Activated naive CD8-positive, alpha-beta T cell (primary cell): ENCODE results near the gene EIF4B.

Experiments used
- H3K27ac Mint-ChIP-seq: one replicate; pipeline ENCODE4 v1.8.0; 2021; ENCODE audit warnings: mixed read lengths
- H3K27me3 Mint-ChIP-seq: one replicate; pipeline ENCODE4 v1.8.0; 2021; ENCODE audit warnings: mixed read lengths
- H3K36me3 Mint-ChIP-seq: one replicate; pipeline ENCODE4 v1.8.0; 2021; ENCODE audit warnings: mixed read lengths
- H3K4me1 Mint-ChIP-seq: one replicate; pipeline ENCODE4 v1.8.0; 2021; ENCODE audit warnings: low read depth, mixed read lengths
- H3K4me3 Mint-ChIP-seq: one replicate; pipeline ENCODE4 v1.8.0; 2021; ENCODE audit warnings: mild to moderate bottlenecking, mixed read lengths
- H3K9me3 Mint-ChIP-seq: one replicate; pipeline ENCODE4 v1.8.0; 2021; ENCODE audit warnings: low read depth, mixed read lengths

Gene EIF4B

GRCh38 chr12:53056296-53056695 is 50.0 kb downstream of the EIF4B start:
- H3K27ac Mint-ChIP-seq: no peak overlapping the region
- no peaks in the 10 kb centered on the region for H3K36me3 Mint-ChIP-seq
- peak overlapping the region; percentile 3 for H3K4me3 Mint-ChIP-seq
- peaks cover 7% of the 10 kb centered on the region for H3K4me1 Mint-ChIP-seq
- H3K9me3 Mint-ChIP-seq: no peaks in the 10 kb centered on the region
- H3K27me3 Mint-ChIP-seq: no peaks in the 10 kb centered on the region

- Mint-ChIP-seq H3K4me3 (no peak overlapping the region), H3K36me3 (no peaks in the 10 kb centered on the region), H3K9me3 (no peaks in the 10 kb centered on the region), H3K4me1 (peaks cover 7% of the 10 kb centered on the region), H3K27me3 (no peaks in the 10 kb centered on the region), H3K27ac (no peak overlapping the region)
These were observed 50.6 kb downstream of the EIF4B start for GRCh38 chr12:53056901-53057300.

- Mint-ChIP-seq H3K27me3 (no peaks in the 10 kb centered on the region), H3K4me3 (no peak overlapping the region), H3K4me1 (peaks cover 7% of the 10 kb centered on the region), H3K36me3 (no peaks in the 10 kb centered on the region), H3K27ac (no peak overlapping the region), H3K9me3 (no peaks in the 10 kb centered on the region)
These were observed 51.7 kb downstream of the EIF4B start for GRCh38 chr12:53057816-53058500.

GRCh38 chr12:53058674-53059433 is 52.6 kb downstream of the EIF4B start:
- H3K4me1 Mint-ChIP-seq: peaks cover 4% of the 10 kb centered on the region
- H3K27ac Mint-ChIP-seq: no peak overlapping the region
- H3K36me3 Mint-ChIP-seq: no peaks in the 10 kb centered on the region
- no peaks in the 10 kb centered on the region for H3K27me3 Mint-ChIP-seq
- no peak overlapping the region for H3K4me3 Mint-ChIP-seq
- no peaks in the 10 kb centered on the region for H3K9me3 Mint-ChIP-seq

- no peak overlapping the region for H3K4me3 Mint-ChIP-seq
- H3K4me1 Mint-ChIP-seq: no peaks in the 10 kb centered on the region
- H3K36me3 Mint-ChIP-seq: no peaks in the 10 kb centered on the region
- H3K27me3 Mint-ChIP-seq: no peaks in the 10 kb centered on the region
- H3K27ac Mint-ChIP-seq: no peak overlapping the region
- H3K9me3 Mint-ChIP-seq: no peaks in the 10 kb centered on the region
These were observed 53.3 kb downstream of the EIF4B start for GRCh38 chr12:53059434-53060063.

GRCh38 chr12:53060064-53060720 is 53.9 kb downstream of the EIF4B start:
- Mint-ChIP-seq H3K27ac (no peak overlapping the region), H3K9me3 (no peaks in the 10 kb centered on the region), H3K4me3 (no peak overlapping the region), H3K36me3 (no peaks in the 10 kb centered on the region), H3K4me1 (peaks cover 2% of the 10 kb centered on the region), H3K27me3 (no peaks in the 10 kb centered on the region)

GRCh38 chr12:53060721-53061276 is 54.5 kb downstream of the EIF4B start:
- Mint-ChIP-seq H3K27ac (no peak overlapping the region), H3K4me1 (peaks cover 2% of the 10 kb centered on the region), H3K36me3 (no peaks in the 10 kb centered on the region), H3K27me3 (no peaks in the 10 kb centered on the region), H3K9me3 (no peaks in the 10 kb centered on the region), H3K4me3 (no peak overlapping the region)

GRCh38 chr12:53061404-53062010 is 55.3 kb downstream of the EIF4B start:
- Mint-ChIP-seq H3K4me1 (peaks cover 3% of the 10 kb centered on the region), H3K9me3 (no peaks in the 10 kb centered on the region), H3K4me3 (no peak overlapping the region), H3K36me3 (no peaks in the 10 kb centered on the region), H3K27ac (no peak overlapping the region), H3K27me3 (no peaks in the 10 kb centered on the region)

GRCh38 chr12:53062011-53062961 is 56.0 kb downstream of the EIF4B start:
- Mint-ChIP-seq H3K27me3 (no peaks in the 10 kb centered on the region), H3K4me3 (no peak overlapping the region), H3K36me3 (no peaks in the 10 kb centered on the region), H3K27ac (no peak overlapping the region), H3K9me3 (no peaks in the 10 kb centered on the region), H3K4me1 (peaks cover 3% of the 10 kb centered on the region)

GRCh38 chr12:53062977-53063707 is 56.9 kb downstream of the EIF4B start:
- H3K36me3 Mint-ChIP-seq: no peaks in the 10 kb centered on the region
- H3K27ac Mint-ChIP-seq: no peak overlapping the region
- H3K27me3 Mint-ChIP-seq: no peaks in the 10 kb centered on the region
- H3K4me3 Mint-ChIP-seq: no peak overlapping the region
- peaks cover 3% of the 10 kb centered on the region for H3K4me1 Mint-ChIP-seq
- no peaks in the 10 kb centered on the region for H3K9me3 Mint-ChIP-seq

- Mint-ChIP-seq H3K4me3 (no peak overlapping the region), H3K27ac (no peak overlapping the region), H3K36me3 (no peaks in the 10 kb centered on the region), H3K27me3 (no peaks in the 10 kb centered on the region), H3K4me1 (peaks cover 3% of the 10 kb centered on the region), H3K9me3 (no peaks in the 10 kb centered on the region)
These were observed 57.7 kb downstream of the EIF4B start for GRCh38 chr12:53063708-53064612.

- Mint-ChIP-seq H3K27ac (no peak overlapping the region), H3K4me1 (peaks cover 3% of the 10 kb centered on the region), H3K9me3 (no peaks in the 10 kb centered on the region), H3K27me3 (no peaks in the 10 kb centered on the region), H3K36me3 (no peaks in the 10 kb centered on the region), H3K4me3 (no peak overlapping the region)
These were observed 58.6 kb downstream of the EIF4B start for GRCh38 chr12:53064613-53065436.
